Kidney (tissue), 14 donors: ENCODE data around the gene GSG1L. TPM values are rescaled to one million over a fixed set of nuclear protein-coding genes. Genes with fewer than 3 reads are reported as not detected.

Experiments used
- DNase-seq, 5 donors: peaks; one replicate each; pipeline ENCODE4 v3.0.0-alpha.2; 2013 to 2020
- FAIRE-seq: peaks from 2 replicates; lab custom pipeline; 2012; peaks lifted over from hg19 to GRCh38; lab: Jason Lieb, UNC
- H3K27ac ChIP-seq, 2 donors: one replicate each; pipeline ENCODE4 v1.7.0; 2013; ENCODE audit warnings: low read depth in 2 of 2, low read length in 2 of 2, inconsistent platforms in 1 of 2
- H3K27me3 ChIP-seq: one replicate; pipeline ENCODE4 v1.7.1; 2013; ENCODE audit warnings: low read length, inconsistent platforms; ENCODE audit not compliant: control insufficient read depth, insufficient read depth
- H3K36me3 ChIP-seq, 3 donors: one replicate each; pipeline versions ENCODE4 v1.7.0 to v1.7.1; 2013; ENCODE audit warnings: low read length in 3 of 3, control low read depth in 1 of 3, inconsistent platforms in 1 of 3; ENCODE audit not compliant: insufficient read depth in 3 of 3, control insufficient read depth in 2 of 3
- H3K4me1 ChIP-seq, 3 donors: one replicate each; pipeline versions ENCODE4 v1.7.0 to v1.7.1; 2013; ENCODE audit warnings: low read length in 3 of 3, inconsistent platforms in 1 of 3, low read depth in 1 of 3; ENCODE audit not compliant: control insufficient read depth in 2 of 3, insufficient read depth in 2 of 3
- H3K4me3 ChIP-seq, 3 donors: one replicate each; pipeline versions ENCODE4 v1.7.0 to v1.8.1; 2013; ENCODE audit warnings: low read length in 3 of 3, control low read depth in 1 of 3, inconsistent platforms in 1 of 3
- H3K9ac ChIP-seq, 3 donors: one replicate each; pipeline versions ENCODE4 v1.7.0 to v1.7.1; 2013; ENCODE audit warnings: low read length in 3 of 3, control low read depth in 1 of 3, inconsistent platforms in 1 of 3
- H3K9me3 ChIP-seq, 3 donors: one replicate each; pipeline versions ENCODE4 v1.7.0 to v1.7.1; 2013; ENCODE audit warnings: low read length in 3 of 3, control low read depth in 1 of 3, inconsistent platforms in 1 of 3; ENCODE audit not compliant: control insufficient read depth in 2 of 3, insufficient read depth in 1 of 3
- CTCF ChIP-seq: IDR thresholded peaks from 3 replicates; pipeline ENCODE4 v1.5.1; 2012; ENCODE audit warnings: mild to moderate bottlenecking, moderate library complexity, borderline replicate concordance; ENCODE audit not compliant: insufficient read depth; ENCODE audit errors: extremely low read depth
- intact Hi-C: fragments of 100-400 bp; cut with DNase I; formaldehyde crosslinking; loops from one replicate; pipeline ENCODE4 v1.11.1; 2022
- polyA plus RNA-seq: library from polyadenylated mRNA; stranded (reverse); fragments of 350-450 nt; fragmentation: Illumina TruSeq; extraction: RNeasy Lipid Tissue Mini Kit (QIAGEN cat#74804); gene quantifications from one replicate; pipeline ENCODE4 v1.2.3, GENCODE V29; 2014; ENCODE audit warnings: low read depth, low replicate concordance; ENCODE audit not compliant: insufficient read depth
- total RNA-seq: library from RNA; stranded (reverse); fragmentation: NEBNext Ultra II Directional; extraction: Animal tissue kit (Norgen Biotek cat#: 25700); gene quantifications from one replicate; pipeline ENCODE4 v1.2.1, GENCODE V29; 2021
- donor health status: control.
- donor health status: control.
- donor health status: control.
- donor health status: control.
- donor health status: control.
- donor health status: DM: yes; HTN: yes; CAD: no.
- donor health status: Normal renal cell carcinoma (clear cell type).

Gene GSG1L
- total and polyA plus RNA-seq, 2 donors from 2014 or later, result not detected

- peak in 2 of 5 donors; percentile 43 to 60 for DNase-seq
- FAIRE-seq, result no peak
- Histone ChIP-seq H3K27ac (no peak overlapping the region), H3K9me3 (no peaks in the 10 kb centered on the region), H3K36me3 (no peaks in the 10 kb centered on the region), H3K9ac (no peak overlapping the region), H3K4me3 (no peak overlapping the region), H3K4me1 (no peaks in the 10 kb centered on the region), H3K27me3 (peaks cover 5% of the 10 kb centered on the region)
- intact Hi-C loops, result no loop called here
- TF ChIP-seq CTCF, result no peak
These were observed 530 bp downstream of the GSG1L start for GRCh38 chr16:28062847-28063521.

- Histone ChIP-seq H3K27me3 (peaks cover 5% of the 10 kb centered on the region), H3K9ac (no peak overlapping the region), H3K27ac (no peak overlapping the region), H3K9me3 (no peaks in the 10 kb centered on the region), H3K4me1 (no peaks in the 10 kb centered on the region), H3K4me3 (no peak overlapping the region), H3K36me3 (no peaks in the 10 kb centered on the region)
- intact Hi-C loops, result no loop called here
- DNase-seq (no peak), FAIRE-seq (no peak)
- no peak for TF ChIP-seq CTCF
These were observed 1.2 kb downstream of the GSG1L start for GRCh38 chr16:28062261-28062846.

GRCh38 chr16:28061352-28062101 is 2.0 kb downstream of the GSG1L start:
- DNase-seq (no peak), FAIRE-seq (no peak)
- peaks cover 5% of the 10 kb centered on the region for H3K27me3 ChIP-seq

More at GRCh38 chr16:28061352-28062101, 2.0 kb downstream of the GSG1L start:
- intact Hi-C loops, result no loop called here
- H3K27ac ChIP-seq, result no peak overlapping the region
- H3K9ac ChIP-seq, result no peak overlapping the region
- no peak for TF ChIP-seq CTCF
- H3K9me3 ChIP-seq, result no peaks in the 10 kb centered on the region
- no peak overlapping the region for H3K4me3 ChIP-seq
- H3K36me3 ChIP-seq, result no peaks in the 10 kb centered on the region
- no peaks in the 10 kb centered on the region for H3K4me1 ChIP-seq
